HUES48 (cell line): ENCODE data around the gene NKD2.

ENCODE experiments used
- H3K27ac ChIP-seq: one replicate; pipeline ENCODE4 v1.7.0; 2013; ENCODE audit warnings: low read depth, low read length, inconsistent platforms
- H3K27me3 ChIP-seq: 2 replicates; pipeline ENCODE4 v1.6.1; 2013; ENCODE audit warnings: mild to moderate bottlenecking, low read length; ENCODE audit not compliant: control insufficient read depth, insufficient read depth
- H3K36me3 ChIP-seq: 2 replicates; pipeline ENCODE4 v1.6.1; 2013; ENCODE audit warnings: low read length; ENCODE audit not compliant: control insufficient read depth, insufficient read depth
- H3K4me1 ChIP-seq: 2 replicates; pipeline ENCODE4 v1.6.1; 2013; ENCODE audit warnings: mild to moderate bottlenecking, low read length; ENCODE audit not compliant: control insufficient read depth, insufficient read depth
- H3K4me3 ChIP-seq: 2 replicates; pipeline ENCODE4 v1.5.1; 2013; ENCODE audit warnings: mild to moderate bottlenecking, low read depth, low read length
- H3K9ac ChIP-seq: 2 replicates; pipeline ENCODE4 v1.6.1; 2013; ENCODE audit warnings: mild to moderate bottlenecking, low read depth, low read length, moderate library complexity
- H3K9me3 ChIP-seq: 2 replicates; pipeline ENCODE4 v1.6.1; 2013; ENCODE audit warnings: low read length; ENCODE audit not compliant: control insufficient read depth, insufficient read depth

The NKD2 gene

DNA sequence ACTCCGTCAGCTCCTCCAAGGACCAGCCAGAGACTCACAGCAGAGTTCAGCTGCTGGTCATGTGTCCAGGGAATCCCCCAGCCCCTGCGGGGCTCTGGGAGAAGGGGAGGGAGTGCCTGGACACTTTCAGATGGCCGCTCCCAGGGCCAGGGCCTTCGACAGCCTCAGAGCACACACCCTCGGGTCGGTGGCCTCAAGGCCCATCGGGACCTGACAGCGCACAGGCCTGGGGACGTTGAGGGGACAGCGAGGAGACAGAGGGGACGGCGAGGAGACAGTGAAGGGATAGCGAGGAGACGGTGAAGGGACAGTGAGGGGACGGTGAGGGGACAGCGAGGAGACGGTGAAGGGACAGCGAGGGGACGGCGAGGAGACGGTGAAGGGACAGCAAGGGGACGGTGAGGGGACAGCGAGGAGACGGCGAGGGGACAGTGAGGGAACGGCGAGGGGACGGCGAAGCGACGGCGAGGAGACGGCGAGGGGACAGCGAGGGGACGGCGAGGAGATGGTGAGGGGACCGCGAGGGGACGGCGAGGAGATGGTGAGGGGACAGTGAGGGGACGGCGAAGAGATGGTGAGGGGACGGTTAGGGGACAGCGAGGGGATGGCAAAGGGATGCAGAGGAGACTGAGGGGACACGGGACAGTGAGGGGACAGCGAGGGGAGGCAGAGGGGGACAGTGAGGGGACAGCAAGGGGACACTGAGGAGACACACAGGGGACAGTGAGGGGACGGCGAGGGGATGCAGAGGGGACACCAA is 56.0 kb downstream of the NKD2 start:
- Histone ChIP-seq H3K9me3 (no peaks in the 10 kb centered on the region), H3K36me3 (peaks cover 31% of the 10 kb centered on the region), H3K9ac (no peak overlapping the region), H3K27ac (no peak overlapping the region), H3K4me1 (no peaks in the 10 kb centered on the region), H3K27me3 (no peaks in the 10 kb centered on the region), H3K4me3 (no peak overlapping the region)

DNA sequence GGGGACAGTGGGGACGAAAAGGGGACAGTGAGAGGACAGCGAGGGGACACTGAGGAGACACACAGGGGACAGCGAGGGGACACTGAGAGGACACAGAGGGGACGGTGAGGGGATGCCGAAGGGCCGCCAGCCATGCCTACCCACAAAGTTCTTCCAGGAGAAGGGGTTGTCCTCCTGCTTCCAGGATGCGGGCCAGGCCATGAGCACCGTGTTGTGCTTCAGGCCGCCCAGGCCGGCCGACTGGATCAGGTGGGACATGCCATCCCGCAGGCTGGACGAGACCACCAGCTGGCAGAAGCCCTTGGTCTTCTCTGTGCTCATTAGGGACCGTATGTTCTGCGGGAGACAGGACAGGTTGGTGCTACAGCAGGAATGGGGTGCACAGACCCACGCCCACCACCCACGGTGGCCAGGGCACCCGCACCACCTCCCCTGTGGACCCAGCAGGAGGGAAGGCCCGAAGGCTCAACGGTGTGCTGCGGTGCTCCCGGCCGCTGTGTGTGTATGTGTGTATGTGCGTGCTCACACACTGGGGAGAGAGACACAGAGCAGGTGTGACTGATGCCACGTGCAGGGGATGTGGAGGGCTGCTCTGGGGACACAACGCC is 56.6 kb downstream of the NKD2 start:
- no peak overlapping the region for H3K27ac ChIP-seq
- no peaks in the 10 kb centered on the region for H3K4me1 ChIP-seq
- peaks cover 24% of the 10 kb centered on the region for H3K36me3 ChIP-seq
- no peaks in the 10 kb centered on the region for H3K27me3 ChIP-seq
- no peak overlapping the region for H3K9ac ChIP-seq
- no peaks in the 10 kb centered on the region for H3K9me3 ChIP-seq
- no peak overlapping the region for H3K4me3 ChIP-seq

DNA sequence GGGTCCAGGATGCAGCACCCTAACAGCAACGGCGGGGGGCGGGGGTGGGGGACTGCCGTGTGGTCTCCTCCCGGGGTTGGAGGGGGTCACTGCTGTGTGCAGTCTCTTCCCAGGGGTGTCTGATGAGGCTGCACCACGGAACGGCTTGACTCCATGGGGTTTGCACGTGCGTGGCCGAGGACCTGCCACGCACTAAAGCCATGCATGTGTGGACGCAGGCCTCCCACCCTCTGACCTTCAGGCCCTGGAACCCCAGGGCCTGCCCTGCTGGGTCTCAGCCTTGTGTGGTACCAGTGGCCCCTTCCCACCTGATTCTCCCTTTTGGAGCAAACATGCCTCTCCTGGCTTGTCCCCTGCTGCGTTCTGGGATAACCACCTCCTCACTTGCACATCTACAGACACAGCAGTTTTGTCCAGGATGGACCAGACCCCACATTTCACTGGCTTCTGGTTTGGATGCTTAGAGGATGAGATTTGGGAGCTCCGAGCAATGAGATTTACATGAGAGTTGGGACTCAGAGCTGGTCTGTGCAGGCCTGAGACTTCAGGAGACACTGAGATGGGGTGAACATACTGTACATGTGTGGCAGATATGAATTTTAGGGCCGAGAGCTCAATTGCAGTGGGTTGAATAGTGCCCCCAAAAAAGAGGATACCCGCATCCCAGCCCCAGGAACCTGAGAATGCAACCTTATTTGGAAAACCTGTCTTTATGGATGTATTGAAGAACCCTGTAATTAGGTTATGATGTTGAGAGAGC is 57.5 kb downstream of the NKD2 start:
- Histone ChIP-seq H3K9me3 (no peaks in the 10 kb centered on the region), H3K27ac (no peak overlapping the region), H3K9ac (no peak overlapping the region), H3K4me1 (no peaks in the 10 kb centered on the region), H3K4me3 (no peak overlapping the region), H3K36me3 (peaks cover 23% of the 10 kb centered on the region), H3K27me3 (no peaks in the 10 kb centered on the region)

DNA sequence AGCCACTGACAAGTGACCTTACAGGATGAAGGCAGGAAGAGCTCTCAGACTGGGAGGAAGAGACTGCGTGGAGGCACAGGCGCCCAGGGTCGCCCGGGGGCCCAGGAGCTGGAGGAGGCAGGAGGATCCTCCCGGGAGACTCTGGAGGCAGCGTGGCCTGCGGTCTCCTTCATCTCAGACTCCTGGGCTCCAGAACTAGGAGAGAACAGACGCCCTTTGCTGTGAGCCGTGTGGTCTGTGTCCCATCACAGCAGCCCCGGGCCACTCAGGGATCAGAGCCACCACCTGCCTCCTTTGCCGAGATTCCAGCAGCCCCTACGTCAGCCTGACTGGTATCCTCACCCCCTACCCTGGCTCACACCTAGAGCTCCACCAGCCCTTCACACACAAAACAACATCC is 58.1 kb downstream of the NKD2 start:
- Histone ChIP-seq H3K27ac (no peak overlapping the region), H3K9ac (no peak overlapping the region), H3K4me3 (no peak overlapping the region), H3K27me3 (no peaks in the 10 kb centered on the region), H3K9me3 (no peaks in the 10 kb centered on the region), H3K36me3 (peaks cover 23% of the 10 kb centered on the region), H3K4me1 (no peaks in the 10 kb centered on the region)

DNA sequence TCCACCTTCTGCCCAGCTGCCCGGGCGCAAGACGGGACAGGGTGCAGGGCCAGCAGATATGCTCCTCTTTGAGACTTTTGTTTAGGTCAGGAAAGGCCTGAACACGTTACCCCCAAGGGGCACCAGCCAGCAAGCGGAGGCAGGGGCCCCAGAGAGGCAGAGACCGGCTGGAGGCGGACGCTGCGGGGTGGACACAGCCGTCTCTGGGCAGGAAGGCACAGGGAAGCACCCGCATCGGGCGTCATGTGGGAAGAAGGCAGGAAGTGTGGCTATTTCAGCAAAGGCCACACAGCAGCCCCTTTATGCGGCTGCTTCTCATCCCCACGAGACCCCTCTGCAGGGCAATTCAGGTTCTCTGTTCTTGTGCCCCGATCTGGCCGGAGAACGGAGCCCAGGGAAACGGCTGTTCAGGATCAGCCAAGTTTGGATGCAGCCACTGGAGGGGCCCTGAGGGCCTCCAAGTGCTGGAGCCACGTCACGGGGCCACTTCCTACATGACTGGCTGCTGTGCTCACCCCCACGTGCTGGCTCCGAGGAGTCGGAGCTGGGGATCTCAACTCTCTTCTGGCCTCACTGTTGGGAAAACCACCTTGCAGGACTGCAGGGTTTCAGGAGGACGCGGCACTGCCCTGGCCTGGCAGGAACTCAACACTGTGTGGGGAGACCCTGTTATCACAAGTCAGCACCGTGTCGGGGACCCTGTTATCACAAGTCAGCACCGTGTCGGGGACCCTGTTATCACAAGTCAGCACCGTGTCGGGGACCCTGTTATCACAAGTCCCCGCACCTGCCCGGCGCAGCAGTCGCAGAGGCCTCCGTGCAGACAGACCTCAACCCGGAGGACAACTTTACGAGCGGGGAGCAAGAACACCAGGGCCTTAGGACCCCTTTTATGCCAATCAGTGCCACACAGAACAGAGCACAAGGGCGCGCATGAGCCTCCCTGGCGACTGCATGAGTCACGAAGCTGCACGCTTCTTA is 58.8 kb downstream of the NKD2 start:
- Histone ChIP-seq H3K9me3 (no peaks in the 10 kb centered on the region), H3K36me3 (peaks cover 23% of the 10 kb centered on the region), H3K9ac (no peak overlapping the region), H3K4me3 (no peak overlapping the region), H3K27me3 (no peaks in the 10 kb centered on the region), H3K4me1 (no peaks in the 10 kb centered on the region), H3K27ac (no peak overlapping the region)

DNA sequence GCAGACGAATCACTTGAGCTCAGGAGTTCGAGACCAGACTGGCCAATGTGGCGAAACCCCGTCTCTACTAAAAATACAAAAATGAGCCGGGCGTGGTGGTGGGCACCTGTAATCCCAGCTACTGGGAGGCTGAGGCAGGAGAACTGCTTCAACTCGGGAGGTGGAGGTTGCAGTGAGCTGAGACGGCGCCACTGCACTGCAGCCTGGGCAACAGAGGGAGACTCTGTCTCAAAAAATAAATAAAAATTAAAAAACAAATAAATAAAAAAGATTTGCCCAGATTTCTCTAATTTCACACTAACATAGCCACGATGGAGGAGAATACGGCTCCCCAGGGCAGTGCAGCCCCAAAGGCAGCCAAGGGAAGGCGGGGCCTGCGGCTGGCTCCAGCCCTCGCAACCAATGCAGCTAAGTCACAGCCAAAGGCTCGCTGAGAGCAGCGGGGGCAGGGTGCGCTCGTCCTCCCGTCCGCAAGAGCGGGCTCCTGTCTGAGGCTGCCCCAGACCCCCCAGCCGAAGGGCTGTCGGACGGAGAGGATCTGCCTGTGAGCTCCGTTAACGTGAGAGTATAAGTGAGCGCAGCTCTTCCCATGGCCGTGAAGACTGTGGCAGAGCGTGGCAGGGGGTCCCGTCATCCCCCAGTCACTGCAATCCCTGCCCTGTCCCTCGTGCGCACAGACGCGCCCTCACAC is 59.7 kb downstream of the NKD2 start:
- Histone ChIP-seq H3K9me3 (no peaks in the 10 kb centered on the region), H3K27ac (no peak overlapping the region), H3K4me3 (no peak overlapping the region), H3K36me3 (peaks cover 20% of the 10 kb centered on the region), H3K27me3 (no peaks in the 10 kb centered on the region), H3K9ac (no peak overlapping the region), H3K4me1 (no peaks in the 10 kb centered on the region)

DNA sequence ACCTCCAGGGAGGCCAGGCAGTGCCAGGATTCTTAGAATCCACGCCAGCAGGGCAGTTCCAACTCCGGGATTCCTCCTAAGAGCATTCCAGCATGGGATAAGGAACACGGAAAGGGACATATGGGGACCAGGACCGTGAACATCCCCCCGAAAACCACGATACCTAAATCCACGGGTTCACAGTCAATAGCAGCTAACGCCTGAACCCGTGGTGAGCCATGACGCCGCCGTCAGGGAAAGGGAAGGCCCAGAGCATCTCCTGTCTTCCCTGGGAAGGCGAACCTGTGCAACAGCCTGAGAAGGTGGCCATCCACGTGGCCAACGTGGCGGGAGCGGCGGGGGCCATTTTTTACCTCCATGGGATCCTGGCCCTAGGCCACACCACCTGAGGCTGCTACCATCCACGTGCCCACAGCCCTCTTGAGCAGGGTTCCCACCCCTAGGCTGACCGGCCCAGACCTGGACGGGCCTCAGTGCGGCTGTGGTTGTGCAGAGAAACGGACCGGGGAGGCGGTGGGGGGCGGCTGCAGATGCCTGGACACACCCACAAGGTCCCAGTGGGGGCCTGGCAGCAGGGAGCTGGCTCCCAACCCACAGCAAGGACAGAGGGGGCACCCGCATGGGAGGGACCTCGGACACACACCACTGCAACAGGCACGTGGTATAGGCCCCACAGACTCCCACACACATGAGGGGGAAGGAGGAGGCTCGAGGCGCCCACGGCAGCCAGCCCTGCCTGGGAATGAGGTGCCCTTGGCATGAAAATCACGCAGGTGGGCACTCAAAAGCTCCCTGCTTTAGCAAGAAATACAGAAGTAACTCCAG is 60.5 kb downstream of the NKD2 start:
- Histone ChIP-seq H3K27ac (no peak overlapping the region), H3K4me3 (no peak overlapping the region), H3K9ac (no peak overlapping the region), H3K4me1 (no peaks in the 10 kb centered on the region), H3K27me3 (no peaks in the 10 kb centered on the region), H3K9me3 (no peaks in the 10 kb centered on the region), H3K36me3 (peaks cover 23% of the 10 kb centered on the region)

DNA sequence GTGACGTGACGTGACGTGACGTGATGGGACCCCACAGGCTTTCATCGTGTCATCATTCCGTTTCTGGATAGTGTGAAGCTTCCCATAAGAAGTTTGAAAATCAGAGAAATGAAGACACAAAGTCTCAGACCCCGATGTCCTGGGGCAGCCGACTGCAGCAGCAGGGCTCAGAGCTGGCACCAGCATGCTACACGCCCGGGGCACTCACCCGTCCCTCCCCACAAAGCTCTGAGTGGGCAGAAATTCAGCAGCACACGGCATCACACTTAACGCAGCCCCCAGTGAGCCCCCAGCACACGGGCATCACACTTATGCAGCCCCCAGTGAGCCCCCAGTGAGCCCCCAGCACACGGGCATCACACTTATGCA is 61.1 kb downstream of the NKD2 start:
- H3K27ac ChIP-seq = no peak overlapping the region
- no peaks in the 10 kb centered on the region for H3K4me1 ChIP-seq
- H3K36me3 ChIP-seq = peaks cover 25% of the 10 kb centered on the region
- H3K9me3 ChIP-seq = no peaks in the 10 kb centered on the region
- H3K4me3 ChIP-seq = no peak overlapping the region
- no peak overlapping the region for H3K9ac ChIP-seq
- H3K27me3 ChIP-seq = no peaks in the 10 kb centered on the region

DNA sequence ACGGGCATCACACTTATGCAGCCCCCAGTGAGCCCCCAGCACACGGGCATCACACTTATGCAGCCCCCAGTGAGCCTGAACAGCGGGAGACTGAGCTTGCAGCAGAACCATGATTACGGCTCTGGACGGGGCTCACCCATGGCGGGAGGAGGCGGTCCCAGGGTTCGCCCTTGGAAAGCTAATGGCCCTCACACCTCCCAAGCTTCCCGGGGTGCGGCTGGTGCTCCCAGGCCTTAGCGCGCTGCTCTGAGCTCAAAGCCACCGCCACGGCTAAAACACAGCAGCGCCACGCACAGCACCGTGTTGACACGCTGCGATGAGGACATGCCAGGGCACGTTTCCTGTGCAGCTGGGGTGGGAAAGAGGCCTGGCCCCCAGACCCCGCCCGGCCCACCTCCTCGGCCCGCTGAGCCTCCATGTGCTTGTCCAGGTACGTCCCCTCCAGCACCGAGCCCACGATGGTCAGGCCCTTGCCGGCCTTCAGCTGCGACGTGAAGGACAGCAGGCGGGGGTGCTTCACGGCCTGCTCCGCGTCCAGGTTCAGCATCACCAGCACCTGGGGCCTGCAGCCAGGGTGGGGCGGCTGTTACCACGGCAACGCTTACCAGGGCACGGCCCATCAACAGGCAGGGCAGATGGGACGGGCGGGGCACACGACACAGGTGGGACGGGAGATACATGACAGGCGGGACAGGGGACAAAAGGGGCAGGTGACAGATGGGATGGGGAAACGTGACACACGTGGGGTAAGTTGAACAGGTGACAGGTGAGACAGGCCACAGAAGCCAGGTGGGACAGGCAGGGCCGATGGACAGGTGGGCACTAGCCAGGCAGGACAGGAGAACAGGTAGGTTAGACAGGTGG is 64.9 kb downstream of the NKD2 start:
- H3K4me3 ChIP-seq = no peak overlapping the region
- H3K27ac ChIP-seq = no peak overlapping the region
- H3K27me3 ChIP-seq = no peaks in the 10 kb centered on the region
- no peaks in the 10 kb centered on the region for H3K4me1 ChIP-seq
- no peaks in the 10 kb centered on the region for H3K9me3 ChIP-seq
- peaks cover 43% of the 10 kb centered on the region for H3K36me3 ChIP-seq
- no peak overlapping the region; the same call in 1 of the 2 replicates for H3K9ac ChIP-seq
